IMR-90 (cell line): ENCODE data around the gene HVCN1. TPM values are rescaled to one million over a fixed set of nuclear protein-coding genes. Genes with fewer than 3 reads are reported as not detected.

Source experiments
- ATAC-seq: fragments of 200-7000 bp; cut with Tn5 transposase; 2 replicates; pipeline ENCODE4 v1.9.1; 2020; ENCODE audit warnings: low read depth, mild to moderate bottlenecking, moderate library complexity
- BruUV-seq: library from RNA; stranded (reverse); fragments of 400-500 nt; replicated peaks from 2 replicates; lab custom pipeline; 2021; lab: Mats Ljungman, UMichigan
- CTCF ChIA-PET: fragments of 300-600 bp; formaldehyde crosslinking; extraction: SDS; loops from one replicate; lab custom pipeline; 2021; ENCODE audit warnings: antibody characterized with exemption; lab: Yijun Ruan, JAX
- POLR2A ChIA-PET: fragments of 300-600 bp; sonication (Branson Sonifier 250); formaldehyde crosslinking; loops from one replicate; lab custom pipeline; 2022; ENCODE audit warnings: antibody characterized with exemption; ENCODE audit not compliant: unreplicated experiment; lab: Charles Lee
- DNase-seq: peaks from one replicate; pipeline ENCODE4 v3.0.0; 2013
- H2AFZ ChIP-seq: replicated peaks from 2 replicates; pipeline ENCODE3; 2013; ENCODE audit warnings: low read length, mild to moderate bottlenecking; ENCODE audit not compliant: poor library complexity
- H2AK5ac ChIP-seq: 2 replicates; pipeline ENCODE4 v1.6.1; 2013; ENCODE audit warnings: low read depth, low read length, inconsistent platforms
- H2AK9ac ChIP-seq: replicated peaks from 2 replicates; pipeline ENCODE3; 2013; ENCODE audit warnings: mild to moderate bottlenecking, low read depth, low read length, moderate library complexity; ENCODE audit not compliant: poor library complexity
- H2BK120ac ChIP-seq: 2 replicates; pipeline ENCODE4 v1.6.1; 2013; ENCODE audit warnings: low read depth, low read length, inconsistent platforms
- H2BK15ac ChIP-seq: 3 replicates; pipeline ENCODE4 v1.6.1; 2013; ENCODE audit warnings: low read depth, low read length, inconsistent platforms
- H2BK20ac ChIP-seq: 2 replicates; pipeline ENCODE4 v1.6.1; 2013; ENCODE audit warnings: low read depth, mild to moderate bottlenecking, inconsistent platforms, low read length, moderate library complexity
- H2BK5ac ChIP-seq: 2 replicates; pipeline ENCODE4 v1.6.1; 2013; ENCODE audit warnings: mild to moderate bottlenecking, low read depth, low read length, inconsistent platforms; ENCODE audit not compliant: poor library complexity, severe bottlenecking
- H3K14ac ChIP-seq: replicated peaks from 2 replicates; pipeline ENCODE4 v1.6.1; 2013; ENCODE audit warnings: low read depth, low read length, inconsistent platforms
- H3K18ac ChIP-seq: 2 replicates; pipeline ENCODE4 v1.6.1; 2013; ENCODE audit warnings: low read depth, low read length, control low read depth
- H3K23ac ChIP-seq: 2 replicates; pipeline ENCODE4 v1.6.1; 2013; ENCODE audit warnings: low read depth, low read length, inconsistent platforms
- H3K27ac ChIP-seq: 2 replicates; pipeline ENCODE4 v1.5.1; 2013; ENCODE audit warnings: mild to moderate bottlenecking, control low read depth, low read length; ENCODE audit not compliant: insufficient read depth
- H3K27me3 ChIP-seq: 2 replicates; pipeline ENCODE4 v1.6.1; 2013; ENCODE audit warnings: low read length; ENCODE audit not compliant: control insufficient read depth, insufficient read depth
- H3K36me3 ChIP-seq: 2 replicates; pipeline ENCODE4 v1.6.1; 2013; ENCODE audit warnings: low read length, mixed read lengths; ENCODE audit not compliant: control insufficient read depth, insufficient read depth
- H3K4ac ChIP-seq: 2 replicates; pipeline ENCODE4 v1.6.1; 2013; ENCODE audit warnings: low read depth, low read length, inconsistent platforms
- H3K4me1 ChIP-seq: 2 replicates; pipeline ENCODE4 v1.6.1; 2013; ENCODE audit warnings: low read length, mixed read lengths; ENCODE audit not compliant: control insufficient read depth, insufficient read depth
- H3K4me2 ChIP-seq: 2 replicates; pipeline ENCODE4 v1.6.1; 2013; ENCODE audit warnings: low read depth, mild to moderate bottlenecking, control low read depth, low read length, moderate library complexity
- H3K4me3 ChIP-seq: 2 replicates; pipeline ENCODE4 v1.5.1; 2013; ENCODE audit warnings: low read depth, mild to moderate bottlenecking, control low read depth, low read length, moderate library complexity; ENCODE audit not compliant: insufficient read depth
- H3K56ac ChIP-seq: 2 replicates; pipeline ENCODE4 v1.6.1; 2013; ENCODE audit warnings: low read length, inconsistent platforms; ENCODE audit not compliant: insufficient read depth; ENCODE audit errors: extremely low read depth
- H3K79me1 ChIP-seq, 2 experiments: 2 replicates each; pipeline ENCODE4 v1.6.1; 2013; ENCODE audit warnings: low read length in 2 of 2, inconsistent platforms in 1 of 2, low read depth in 1 of 2
- H3K9ac ChIP-seq: 2 replicates; pipeline ENCODE4 v1.6.1; 2013; ENCODE audit warnings: low read depth, low read length, control low read depth
- H3K9me1 ChIP-seq: 2 replicates; pipeline ENCODE4 v1.6.1; 2013; ENCODE audit warnings: low read length, inconsistent platforms; ENCODE audit not compliant: insufficient read depth
- H3K9me3 ChIP-seq: 2 replicates; pipeline ENCODE4 v1.6.1; 2013; ENCODE audit warnings: low read length; ENCODE audit not compliant: control insufficient read depth, insufficient read depth
- H4K20me1 ChIP-seq: 2 replicates; pipeline ENCODE4 v1.6.1; 2013; ENCODE audit warnings: low read length, inconsistent platforms; ENCODE audit not compliant: insufficient read depth
- H4K5ac ChIP-seq: 2 replicates; pipeline ENCODE4 v1.6.1; 2013; ENCODE audit warnings: mild to moderate bottlenecking, low read depth, low read length, control low read depth
- H4K8ac ChIP-seq, 2 experiments: 2 replicates each; pipeline ENCODE4 v1.6.1; 2013; ENCODE audit warnings: low read depth in 2 of 2, low read length in 2 of 2, control low read depth in 1 of 2, inconsistent platforms in 1 of 2
- H4K91ac ChIP-seq: 2 replicates; pipeline ENCODE4 v1.6.1; 2013; ENCODE audit warnings: low read depth, low read length, inconsistent platforms; ENCODE audit not compliant: insufficient read depth
- CEBPB ChIP-seq: IDR thresholded peaks from 2 replicates; pipeline ENCODE4 v1.6.1; 2012; ENCODE audit warnings: low read depth, low read length, improper control_type of control experiment
- CTCF ChIP-seq: conservative IDR thresholded peaks from 2 replicates; pipeline ENCODE4 v1.5.1; 2012; ENCODE audit warnings: mild to moderate bottlenecking, low read depth, low read length, improper control_type of control experiment
- ELK1 ChIP-seq: fragments of 150-350 bp; IDR thresholded peaks from 2 replicates; pipeline ENCODE4 v1.6.1; 2016; ENCODE audit warnings: low read depth, mild to moderate bottlenecking, low read length, moderate library complexity, borderline replicate concordance
- FOS ChIP-seq: fragments of 150-350 bp; IDR thresholded peaks from 2 replicates; pipeline ENCODE4 v1.6.1; 2016; ENCODE audit warnings: low read depth, low read length
- MAZ ChIP-seq: IDR thresholded peaks from 2 replicates; pipeline ENCODE4 v1.6.1; 2012; ENCODE audit warnings: low read depth, mild to moderate bottlenecking, low read length, improper control_type of control experiment, moderate library complexity, borderline replicate concordance
- NFE2L2 ChIP-seq: fragments of 150-350 bp; IDR thresholded peaks from 2 replicates; pipeline ENCODE4 v1.6.1; 2016; ENCODE audit warnings: low read depth, mild to moderate bottlenecking, low read length
- POLR2A ChIP-seq: IDR thresholded peaks from 2 replicates; pipeline ENCODE4 v1.6.1; 2012; ENCODE audit warnings: mild to moderate bottlenecking, low read depth, low read length
- RAD21 ChIP-seq: IDR thresholded peaks from 2 replicates; pipeline ENCODE4 v1.6.1; 2012; ENCODE audit warnings: low read length, improper control_type of control experiment
- RCOR1 ChIP-seq: IDR thresholded peaks from 2 replicates; pipeline ENCODE4 v1.6.1; 2012; ENCODE audit warnings: mild to moderate bottlenecking, low read length, improper control_type of control experiment; ENCODE audit not compliant: insufficient replicate concordance
- RFX5 ChIP-seq: IDR thresholded peaks from 2 replicates; pipeline ENCODE4 v1.8.0; 2012; ENCODE audit warnings: low read depth, mild to moderate bottlenecking, low read length, moderate library complexity
- SMC3 ChIP-seq: fragments of 150-350 bp; IDR thresholded peaks from 2 replicates; pipeline ENCODE4 v1.6.1; 2016; ENCODE audit warnings: low read depth, mild to moderate bottlenecking, antibody characterized with exemption, low read length, moderate library complexity
- USF2 ChIP-seq: fragments of 150-350 bp; IDR thresholded peaks from 2 replicates; pipeline ENCODE4 v1.6.1; 2017; ENCODE audit warnings: mild to moderate bottlenecking, antibody characterized with exemption, low read length, low read depth
- WGBS, 2 experiments: methylation state at CpG; one replicate each; pipeline versions ENCODE4 v1.1.5 to v1.1.7; 2013; ENCODE audit warnings: missing lambda C conversion rate in 2 of 2; ENCODE audit not compliant: insufficient read length in 1 of 2; ENCODE audit errors: extremely low coverage in 2 of 2; 5-methylcytosine and 5-hydroxymethylcytosine counted together
- dilution Hi-C: fragments of 300-500 bp; cut with HindIII; formaldehyde crosslinking; loops from one replicate; pipeline ENCODE4 v1.14.3; 2018; ENCODE audit warnings: low sequenced_read_pairs; ENCODE audit not compliant: unreplicated experiment
- in situ Hi-C: fragments of 300-500 bp; cut with MboI; formaldehyde crosslinking; loops from 3 replicates; pipeline ENCODE4 v1.14.3; 2019; ENCODE audit warnings: low sequenced_read_pairs, inconsistent platforms, mixed read lengths
- intact Hi-C: fragments of 100-400 bp; cut with micrococcal nuclease; formaldehyde crosslinking; loops from 2 replicates; pipeline ENCODE4 v1.10.0; 2022
- polyA plus RNA-seq, 3 experiments: library from polyadenylated mRNA; depleted of rRNA; stranded (reverse); fragments of >200 nt; gene quantifications; 2 replicates each; pipeline ENCODE4 v1.2.3, GENCODE V29; 2012; ENCODE audit warnings: low replicate concordance in 1 of 3
- total RNA-seq: library from RNA; depleted of rRNA; stranded (reverse); fragments of >200 nt; gene quantifications from 2 replicates; pipeline ENCODE4 v1.2.3, GENCODE V29; 2012

HVCN1 gene
- total and polyA plus RNA-seq, 2 of the 4 experiments (the other 2 are of a cell fraction): 1.9 to 2.0 TPM

GRCh38 chr12:110698171-110698902 is 9.4 kb upstream of the HVCN1 start (continued):
- TF ChIP-seq ELK1: no peak

- 57% methylated on average over 1 of the region's 2 CpGs; no CpG with 5 or more reads in 1 of the 2 experiments for WGBS, 2 experiments
- intact Hi-C loops: no loop called here
- CTCF ChIA-PET: no interaction called here
- no peak for TF ChIP-seq RCOR1
- no peak for TF ChIP-seq RFX5
- no peak for TF ChIP-seq MAZ
- TF ChIP-seq POLR2A: no peak
- no peak for TF ChIP-seq NFE2L2
- no peak for TF ChIP-seq CEBPB
- no peak for TF ChIP-seq SMC3
- no peak for TF ChIP-seq CTCF
- TF ChIP-seq RAD21: no peak
- TF ChIP-seq USF2: no peak
- no peak for TF ChIP-seq FOS
Observed at GRCh38 chr12:110697236-110697635, 8.3 kb upstream of the HVCN1 start.

More at GRCh38 chr12:110697236-110697635, 8.3 kb upstream of the HVCN1 start:
- no peak overlapping the region for H2AK5ac ChIP-seq
- H3K4me2 ChIP-seq: no peak overlapping the region
- H4K5ac ChIP-seq: no peak overlapping the region
- POLR2A ChIA-PET: no interaction called here
- no peak overlapping the region for H2BK15ac ChIP-seq
- no peaks in the 10 kb centered on the region; the same call in 1 of the 2 replicates for H3K4me1 ChIP-seq
- H3K56ac ChIP-seq: no peak overlapping the region
- no peak overlapping the region for H2BK20ac ChIP-seq
- BruUV-seq: no TSS peak
- H3K79me1 ChIP-seq: no peaks in the 10 kb centered on the region
- H2BK5ac ChIP-seq: no peak overlapping the region
- no peak overlapping the region for H2AFZ ChIP-seq
- H4K20me1 ChIP-seq: no peaks in the 10 kb centered on the region
- dilution Hi-C loops: no loop called here
- H3K14ac ChIP-seq: no peak overlapping the region
- H3K18ac ChIP-seq: no peak overlapping the region
- H4K8ac ChIP-seq: no peak overlapping the region
- H3K27me3 ChIP-seq: peaks cover 2% of the 10 kb centered on the region; the same call in 1 of the 2 replicates
- H3K9me3 ChIP-seq: no peaks in the 10 kb centered on the region
- H2AK9ac ChIP-seq: no peak overlapping the region
- no peak overlapping the region for H2BK120ac ChIP-seq
- no peak overlapping the region for H4K91ac ChIP-seq
- DNase-seq (no peak), ATAC-seq (no peak)
- H3K4me3 ChIP-seq: no peak overlapping the region
- in situ Hi-C loops: no loop called here
- no peak overlapping the region for H3K27ac ChIP-seq
- no peak overlapping the region for H3K4ac ChIP-seq
- no peak overlapping the region for H3K23ac ChIP-seq
- no peak overlapping the region for H3K9ac ChIP-seq
- no peaks in the 10 kb centered on the region for H3K36me3 ChIP-seq
- no peaks in the 10 kb centered on the region for H3K9me1 ChIP-seq
